Panc1 (cell line): ENCODE data around the gene PIPOX. TPM values are rescaled to one million over a fixed set of nuclear protein-coding genes. Genes with fewer than 3 reads are reported as not detected.

Experiments
- ATAC-seq: fragments of 200-7000 bp; cut with Tn5 transposase; 2 replicates; pipeline ENCODE4 v1.9.1; 2020; ENCODE audit warnings: mild to moderate bottlenecking, moderate library complexity
- BruUV-seq: library from RNA; stranded (reverse); fragments of 400-500 nt; replicated peaks from 2 replicates; lab custom pipeline; 2021; lab: Mats Ljungman, UMichigan
- CTCF ChIA-PET: fragments of 300-600 bp; sonication (Branson Sonifier 250); formaldehyde crosslinking; loops from one replicate; lab custom pipeline; 2022; ENCODE audit warnings: antibody characterized with exemption; lab: Charles Lee
- POLR2A ChIA-PET: fragments of 300-600 bp; sonication (Branson Sonifier 250); formaldehyde crosslinking; loops from one replicate; lab custom pipeline; 2022; ENCODE audit warnings: antibody characterized with exemption; lab: Charles Lee
- DNase-seq: peaks from one replicate; pipeline ENCODE4 v3.0.0-alpha.2; 2010; ENCODE audit warnings: low read depth, low spot score
- H3K27ac ChIP-seq: 2 replicates; pipeline ENCODE4 v1.5.1; 2011; ENCODE audit warnings: mild to moderate bottlenecking, low read length, inconsistent platforms
- H3K27me3 ChIP-seq: fragments of 200-500 bp; sonication (Bioruptor generic); 2 replicates; pipeline ENCODE4 v1.6.0; 2014; ENCODE audit warnings: low read length, inconsistent platforms; ENCODE audit not compliant: control insufficient read depth, insufficient read depth
- H3K36me3 ChIP-seq: fragments of 200-500 bp; sonication (Bioruptor generic); 2 replicates; pipeline ENCODE4 v1.5.1; 2014; ENCODE audit warnings: inconsistent platforms, mild to moderate bottlenecking, low read length, moderate library complexity; ENCODE audit not compliant: control insufficient read depth, insufficient read depth
- H3K4me1 ChIP-seq: 2 replicates; pipeline ENCODE4 v1.5.1; 2011; ENCODE audit warnings: inconsistent platforms, mild to moderate bottlenecking, low read length, moderate library complexity; ENCODE audit not compliant: control insufficient read depth, insufficient read depth
- H3K4me3 ChIP-seq, 2 experiments: 2 replicates each; pipeline ENCODE4 v1.5.1; 2011 to 2012; ENCODE audit warnings: low read depth in 2 of 2, low read length in 2 of 2, mild to moderate bottlenecking in 2 of 2, inconsistent platforms in 1 of 2, moderate library complexity in 1 of 2
- H3K9me3 ChIP-seq: fragments of 200-500 bp; sonication (Bioruptor generic); 2 replicates; pipeline ENCODE4 v1.5.1; 2014; ENCODE audit warnings: low read depth, mild to moderate bottlenecking, inconsistent platforms, low read length, moderate library complexity; ENCODE audit not compliant: control insufficient read depth, insufficient read depth
- POLR2AphosphoS5 ChIP-seq: IDR thresholded peaks from 2 replicates; pipeline ENCODE4 v1.6.1; 2012; ENCODE audit warnings: mild to moderate bottlenecking, low read depth, low read length, moderate library complexity
- REST ChIP-seq, 2 experiments: IDR thresholded peaks; 2 replicates each; pipeline ENCODE4 v1.6.1; 2011 to 2012; ENCODE audit warnings: low read depth in 2 of 2, control low read depth in 1 of 2, low read length in 1 of 2, mild to moderate bottlenecking in 1 of 2, moderate library complexity in 1 of 2; ENCODE audit not compliant: insufficient read depth in 1 of 2
- SIN3A ChIP-seq: IDR thresholded peaks from 2 replicates; pipeline ENCODE4 v1.6.1; 2012; ENCODE audit warnings: low read depth, mild to moderate bottlenecking, low read length, moderate library complexity, borderline replicate concordance; ENCODE audit not compliant: insufficient read depth
- TCF7L2 ChIP-seq: IDR thresholded peaks from 2 replicates; pipeline ENCODE4 v1.6.1; 2011; ENCODE audit warnings: mild to moderate bottlenecking, low read depth, low read length, inconsistent platforms
- in situ Hi-C: cut with HindIII; loops from 2 replicates; pipeline ENCODE4 v1.10.0; 2016; ENCODE audit warnings: low sequenced_read_pairs, low pct_unique_long_range_greater_than_20kb
- intact Hi-C: fragments of 100-400 bp; cut with micrococcal nuclease; formaldehyde crosslinking; loops from one replicate; pipeline ENCODE4 v1.10.0; 2022; ENCODE audit not compliant: unreplicated experiment
- total RNA-seq: library from RNA; stranded (reverse); gene quantifications from one replicate; pipeline ENCODE4 v1.2.1, GENCODE V29; 2021; ENCODE audit not compliant: unreplicated experiment
- TF ChIP-seq, protein P1 (sequence below): fragments of 450-650 bp; IDR thresholded peaks from 2 replicates; pipeline ENCODE4 v1.5.1; 2017; ENCODE audit warnings: mild to moderate bottlenecking

The PIPOX gene
- total RNA-seq, 1 experiment from 2014 or later = 2.4 TPM

DNA sequence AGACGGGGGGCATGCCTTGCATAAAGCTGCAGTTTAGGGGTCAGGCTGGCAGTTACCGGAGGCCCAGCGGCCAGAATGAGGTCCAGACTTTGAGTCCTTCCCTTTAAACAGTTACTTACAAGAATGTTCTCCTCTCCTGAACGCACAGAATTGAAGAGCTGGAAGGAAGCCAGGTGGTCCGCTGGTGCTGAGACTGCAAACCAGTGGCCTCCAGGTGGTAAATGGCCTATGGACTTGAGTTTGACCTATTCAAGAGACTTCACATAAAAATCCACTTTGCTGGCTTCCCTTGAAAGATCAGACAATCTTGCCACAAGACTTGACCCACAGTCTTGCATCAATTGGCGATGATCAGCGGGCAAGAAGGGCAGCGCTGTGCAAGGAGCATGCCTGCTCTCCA, 22.4 kb upstream of the PIPOX start:
- Histone ChIP-seq H3K4me3 (no peak overlapping the region), H3K27me3 (peaks cover 27% of the 10 kb centered on the region), H3K4me1 (peaks cover 8% of the 10 kb centered on the region; the same call in 1 of the 2 replicates), H3K27ac (no peak overlapping the region), H3K9me3 (no peaks in the 10 kb centered on the region), H3K36me3 (no peaks in the 10 kb centered on the region)
- ChIA-PET CTCF (interaction anchor here (0.5 to 0.6 kb wide), 2 partner anchors 96 to 284 kb away, joined by 3 to 5 read pairs; no protein-coding TSS in a partner anchor), POLR2A (no interaction called here)
- no peak for DNase-seq
- TF ChIP-seq SIN3A (no peak), POLR2AphosphoS5 (no peak), TCF7L2 (no peak), REST (IDR thresholded peaks at IDR 0.05; ENCODE audit: insufficient read depth in 1 of 2, low read depth in 2 of 2, low read length in 1 of 2) (no peak)
- TF ChIP-seq, protein P1, sequence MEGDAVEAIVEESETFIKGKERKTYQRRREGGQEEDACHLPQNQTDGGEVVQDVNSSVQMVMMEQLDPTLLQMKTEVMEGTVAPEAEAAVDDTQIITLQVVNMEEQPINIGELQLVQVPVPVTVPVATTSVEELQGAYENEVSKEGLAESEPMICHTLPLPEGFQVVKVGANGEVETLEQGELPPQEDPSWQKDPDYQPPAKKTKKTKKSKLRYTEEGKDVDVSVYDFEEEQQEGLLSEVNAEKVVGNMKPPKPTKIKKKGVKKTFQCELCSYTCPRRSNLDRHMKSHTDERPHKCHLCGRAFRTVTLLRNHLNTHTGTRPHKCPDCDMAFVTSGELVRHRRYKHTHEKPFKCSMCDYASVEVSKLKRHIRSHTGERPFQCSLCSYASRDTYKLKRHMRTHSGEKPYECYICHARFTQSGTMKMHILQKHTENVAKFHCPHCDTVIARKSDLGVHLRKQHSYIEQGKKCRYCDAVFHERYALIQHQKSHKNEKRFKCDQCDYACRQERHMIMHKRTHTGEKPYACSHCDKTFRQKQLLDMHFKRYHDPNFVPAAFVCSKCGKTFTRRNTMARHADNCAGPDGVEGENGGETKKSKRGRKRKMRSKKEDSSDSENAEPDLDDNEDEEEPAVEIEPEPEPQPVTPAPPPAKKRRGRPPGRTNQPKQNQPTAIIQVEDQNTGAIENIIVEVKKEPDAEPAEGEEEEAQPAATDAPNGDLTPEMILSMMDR = no peak
- in situ Hi-C loops = no loop called here
- BruUV-seq = no TSS peak
- ATAC-seq = no peak
- intact Hi-C loops = no loop called here

DNA sequence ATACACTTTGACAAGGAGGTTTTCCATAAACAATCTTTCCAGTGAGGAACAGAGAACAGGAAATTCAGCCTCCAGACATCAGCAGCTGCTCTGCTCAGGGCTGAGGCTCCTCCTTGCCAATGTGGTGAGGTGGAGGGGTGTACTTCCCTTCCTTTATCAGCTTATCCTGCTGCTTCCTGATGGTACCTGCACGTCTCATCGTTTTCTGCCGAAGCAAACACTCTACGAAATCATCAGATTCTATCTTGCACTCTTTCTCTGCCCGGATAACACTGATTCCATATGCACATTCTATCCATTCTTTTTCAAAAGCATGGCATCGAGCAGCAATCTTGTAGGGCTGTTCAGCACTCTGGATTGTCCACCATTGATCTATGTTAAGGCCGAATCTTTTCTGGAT, 21.7 kb upstream of the PIPOX start:
- in situ Hi-C loops = no loop called here
- peaks cover 8% of the 10 kb centered on the region; the same call in 1 of the 2 replicates for H3K4me1 ChIP-seq
- no peak for ATAC-seq
- no peak for DNase-seq
- no peak for TF ChIP-seq REST (IDR thresholded peaks at IDR 0.05; ENCODE audit: insufficient read depth in 1 of 2, low read depth in 2 of 2, low read length in 1 of 2)
- TF ChIP-seq, protein P1 = no peak
- TF ChIP-seq TCF7L2 = no peak
- TF ChIP-seq POLR2AphosphoS5 = no peak
- no peak for TF ChIP-seq SIN3A
- H3K36me3 ChIP-seq = no peaks in the 10 kb centered on the region
- BruUV-seq = no TSS peak
- H3K27ac ChIP-seq = no peak overlapping the region
- intact Hi-C loops = no loop called here
- no peak overlapping the region for H3K4me3 ChIP-seq
- ChIA-PET POLR2A (no interaction called here), CTCF (no interaction called here)
- H3K27me3 ChIP-seq = peaks cover 27% of the 10 kb centered on the region
- H3K9me3 ChIP-seq = no peaks in the 10 kb centered on the region
